ENCODE data around the gene NUDT3. TPM values are rescaled to one million over a fixed set of nuclear protein-coding genes. Genes with fewer than 3 reads are reported as not detected.

NUDT3 gene
- total and polyA plus RNA-seq, 9 of the 15 experiments (the other 6 are each of a cell fraction or from before 2014, with no cell fraction given), result 5.4 to 81.2 (median 56.4) TPM

GRCh38 chr6:34236443-34237315 lies 155.8 kb downstream of the NUDT3 start, which contains the start of gene HMGA1 (continued):
- TF ChIP-seq ZNF165 (CRISPR knock-in tag; IDR thresholded peaks at IDR 0.05; ENCODE audit: borderline replicate concordance) (0 out of 2 replicates have a peak, but pooled peaks have one; percentile 12), ZNF316 (IDR thresholded peaks at IDR 0.05) (no peak), DEAF1 (CRISPR knock-in tag; IDR thresholded peaks at IDR 0.05) (no peak; the same call in 1 of the 2 replicates), KAT2B (IDR thresholded peaks at IDR 0.05; ENCODE audit: low read depth, low read length) (no peak), NRF1 (conservative IDR thresholded peaks at IDR 0.05 in 1 of 2, IDR thresholded peaks at IDR 0.05 in 1 of 2) (peak; percentile 82 to 83), NR2C1 (IDR thresholded peaks at IDR 0.05) (no peak), NR2C1 (tag; IDR thresholded peaks at IDR 0.05) (no peak), ZNF511 (CRISPR knock-in tag; IDR thresholded peaks at IDR 0.05) (peak; percentile 64; the same call in 1 of the 2 replicates), MCM2 (IDR thresholded peaks at IDR 0.05; ENCODE audit: low read depth) (no peak), ETV1 (tag; conservative IDR thresholded peaks at IDR 0.05; ENCODE audit: low read depth) (0 out of 2 replicates have a peak, but pooled peaks have one; percentile 17), BRF2 (IDR thresholded peaks at IDR 0.05; ENCODE audit: borderline replicate concordance, insufficient read depth, insufficient read length) (no peak), POLR2AphosphoS5 (IDR thresholded peaks at IDR 0.05; ENCODE audit: control insufficient read depth, insufficient read depth, low read depth, low read length) (peak; percentile 98), RNF2 (IDR thresholded peaks at IDR 0.05) (peak; percentile 60), POU5F1 (IDR thresholded peaks at IDR 0.05; ENCODE audit: borderline replicate concordance, low read depth, low read length, partially characterized antibody) (no peak), ZNF639 (CRISPR knock-in tag; conservative IDR thresholded peaks at IDR 0.05 in 1 of 2, IDR thresholded peaks at IDR 0.05 in 1 of 2) (no peak; a peak in 1 of 4 replicates), OTX1 (CRISPR knock-in tag; IDR thresholded peaks at IDR 0.05) (peak; percentile 67; the same call in 1 of the 2 replicates), KAT7 (CRISPR knock-in tag; IDR thresholded peaks at IDR 0.05; ENCODE audit: borderline replicate concordance) (no peak; the same call in 1 of the 2 replicates), U2AF2 (optimal IDR thresholded peaks at IDR 0.05; ENCODE audit: low read depth, low read length) (no peak), SIN3B (IDR thresholded peaks at IDR 0.05; ENCODE audit: low read depth) (0 out of 2 replicates have a peak, but pooled peaks have one; percentile 12), E2F3 (CRISPR knock-in tag; IDR thresholded peaks at IDR 0.05) (peak; percentile 84), GMEB1 (CRISPR knock-in tag; IDR thresholded peaks at IDR 0.05) (peak; percentile 36; the same call in 1 of the 2 replicates)
